HEK293T (cell line): ENCODE data around the gene TDRD9.

Source experiments
- ARNT ChIP-seq: fragments of 450-650 bp; IDR thresholded peaks from 2 replicates; pipeline ENCODE4 v1.6.1; 2017; ENCODE audit warnings: mild to moderate bottlenecking
- FOXA1 ChIP-seq: fragments of 450-650 bp; IDR thresholded peaks from 2 replicates; pipeline ENCODE4 v1.6.1; 2016; ENCODE audit warnings: mild to moderate bottlenecking
- FOXM1 ChIP-seq: fragments of 450-650 bp; IDR thresholded peaks from 2 replicates; pipeline ENCODE4 v1.6.1; 2017; ENCODE audit warnings: mild to moderate bottlenecking, borderline replicate concordance
- LEF1 ChIP-seq: fragments of 450-650 bp; IDR thresholded peaks from 2 replicates; pipeline ENCODE4 v1.6.1; 2017; ENCODE audit warnings: mild to moderate bottlenecking, borderline replicate concordance
- NFRKB ChIP-seq: fragments of 450-650 bp; IDR thresholded peaks from 2 replicates; pipeline ENCODE4 v1.6.1; 2016; ENCODE audit warnings: mild to moderate bottlenecking, moderate library complexity
- PKNOX1 ChIP-seq: fragments of 450-650 bp; IDR thresholded peaks from 2 replicates; pipeline ENCODE4 v1.6.1; 2016
- SP1 ChIP-seq: fragments of 450-650 bp; IDR thresholded peaks from 2 replicates; pipeline ENCODE4 v1.6.1; 2017

DNA sequence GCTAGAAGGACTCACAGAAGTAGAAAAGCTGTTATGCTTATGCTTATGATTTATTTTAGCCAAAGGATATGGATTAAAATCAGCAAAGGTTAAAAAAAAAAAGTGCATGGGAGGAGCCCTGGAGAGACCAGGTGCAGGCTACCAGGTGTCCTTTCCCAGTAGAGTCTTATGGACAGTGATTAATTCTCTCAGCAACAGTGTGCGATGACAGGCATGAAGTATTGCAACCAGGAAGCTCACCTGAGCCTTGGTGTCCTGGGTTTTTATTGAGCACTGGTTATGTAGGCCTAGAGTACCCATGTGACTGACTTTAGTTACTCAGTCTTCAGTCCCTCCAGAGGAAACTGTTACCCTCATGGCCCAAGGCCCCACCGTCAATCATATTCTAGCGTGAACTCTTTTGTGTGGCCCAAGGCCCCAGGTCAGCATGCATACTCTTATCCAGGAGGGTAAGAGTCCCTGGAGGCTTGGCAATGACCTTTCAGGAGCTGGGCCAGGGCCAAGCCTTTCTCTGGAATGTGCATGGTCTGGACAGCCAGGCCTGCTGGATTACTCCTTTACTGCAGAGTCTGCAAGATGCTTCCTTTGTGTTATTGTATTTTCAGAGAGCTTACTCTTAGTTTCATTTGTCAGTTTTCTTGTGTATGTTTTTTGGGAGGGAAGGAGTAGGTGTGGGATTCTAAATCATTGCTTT is 83.7 kb downstream of the TDRD9 start:
- TF ChIP-seq PKNOX1 (no peak), LEF1 (no peak), FOXM1 (no peak), ARNT (no peak), SP1 (no peak), FOXA1 (no peak), NFRKB (no peak)
